SK-N-MC (cell line): ENCODE data around the gene NRIP3.

Experiments used
- DNase-seq: peaks from one replicate; pipeline ENCODE4 v3.0.0-alpha.2; 2011; ENCODE audit warnings: low read depth, low spot score
- H3K27ac ChIP-seq: fragments of 200-600 bp; sonication (generic); 2 replicates; pipeline ENCODE4 v1.5.1; 2016; ENCODE audit warnings: mixed run types
- H3K36me3 ChIP-seq: fragments of 200-600 bp; sonication (generic); 2 replicates; pipeline ENCODE4 v1.6.1; 2017; ENCODE audit warnings: antibody characterized with exemption, low read length, mixed read lengths; ENCODE audit not compliant: insufficient read depth
- H3K4me3 ChIP-seq: fragments of 200-600 bp; sonication (generic); 2 replicates; pipeline ENCODE4 v1.5.1; 2016
- H3K9ac ChIP-seq: fragments of 200-600 bp; sonication (generic); 2 replicates; pipeline ENCODE4 v1.8.0; 2017; ENCODE audit warnings: mixed run types, mixed read lengths; ENCODE audit not compliant: insufficient read length
- H3K9me3 ChIP-seq: fragments of 200-600 bp; sonication (generic); 2 replicates; pipeline ENCODE4 v1.6.1; 2017; ENCODE audit warnings: low read depth, mild to moderate bottlenecking, antibody characterized with exemption, low read length, moderate library complexity, mixed read lengths
- EZH2 ChIP-seq: fragments of 200-600 bp; sonication (generic); IDR thresholded peaks from one replicate; pipeline ENCODE4 v1.6.1; 2017; ENCODE audit warnings: antibody characterized with exemption
- FOXP2 ChIP-seq: optimal IDR thresholded peaks from 2 replicates; pipeline ENCODE3; 2011; ENCODE audit warnings: mild to moderate bottlenecking, moderate library complexity; ENCODE audit not compliant: insufficient read depth; ENCODE audit errors: extremely low read length, control extremely low read depth
- POLR2AphosphoS5 ChIP-seq: IDR thresholded peaks from 2 replicates; pipeline ENCODE4 v1.6.1; 2012; ENCODE audit warnings: mild to moderate bottlenecking, low read depth, low read length, borderline replicate concordance

Gene NRIP3

DNA sequence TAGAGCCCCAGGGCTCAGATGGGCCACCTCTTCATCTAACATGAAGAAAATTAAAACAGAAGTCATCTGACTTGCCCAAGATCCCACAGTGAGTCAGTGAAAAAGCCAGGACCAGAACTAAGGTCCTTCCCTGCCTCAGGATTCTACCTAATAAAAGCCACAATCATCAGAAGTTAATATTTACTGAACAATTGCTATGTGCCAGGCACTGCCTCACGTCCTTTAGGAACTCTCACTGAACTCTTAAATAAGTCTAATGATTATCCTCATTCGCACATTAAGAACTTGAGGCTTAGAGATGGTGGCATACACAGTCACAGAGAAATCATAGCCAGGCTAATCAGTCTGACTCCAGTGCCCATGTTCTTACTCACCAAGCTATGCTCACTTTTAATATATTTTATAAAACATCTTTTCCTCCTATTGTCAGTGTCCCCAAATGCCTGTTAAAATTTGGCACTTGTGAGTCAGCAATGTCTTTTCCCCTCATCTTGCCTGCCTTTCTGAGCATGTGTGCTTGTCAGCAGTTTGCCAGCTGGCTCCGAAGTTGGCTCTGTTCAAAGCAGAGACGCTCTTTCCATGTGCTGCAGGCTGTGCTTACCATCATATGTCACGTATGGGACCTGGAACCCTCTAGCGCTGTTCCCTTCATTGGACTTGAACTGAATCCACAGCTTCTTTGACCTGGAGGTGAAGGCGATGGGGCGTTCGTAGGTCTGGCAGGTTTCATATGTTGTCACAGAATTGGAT, 21.5 kb upstream of the NRIP3 start:
- Histone ChIP-seq H3K9me3 (no peaks in the 10 kb centered on the region), H3K9ac (no peak overlapping the region), H3K4me3 (no peak overlapping the region), H3K36me3 (no peaks in the 10 kb centered on the region), H3K27ac (no peak overlapping the region)
- TF ChIP-seq FOXP2 (no peak), POLR2AphosphoS5 (no peak), EZH2 (no peak)
- DNase-seq, result no peak

- DNase-seq, result no peak
- TF ChIP-seq EZH2 (no peak), FOXP2 (no peak), POLR2AphosphoS5 (no peak)
- Histone ChIP-seq H3K9me3 (no peaks in the 10 kb centered on the region), H3K27ac (no peak overlapping the region), H3K36me3 (no peaks in the 10 kb centered on the region), H3K4me3 (no peak overlapping the region), H3K9ac (no peak overlapping the region)
These were observed 19.3 kb upstream of the NRIP3 start for GRCh38 chr11:9022961-9023680.

- TF ChIP-seq EZH2, result no peak
- TF ChIP-seq POLR2AphosphoS5, result no peak
- TF ChIP-seq FOXP2, result no peak
These were observed 17.1 kb upstream of the NRIP3 start for GRCh38 chr11:9020916-9021315.

DNA sequence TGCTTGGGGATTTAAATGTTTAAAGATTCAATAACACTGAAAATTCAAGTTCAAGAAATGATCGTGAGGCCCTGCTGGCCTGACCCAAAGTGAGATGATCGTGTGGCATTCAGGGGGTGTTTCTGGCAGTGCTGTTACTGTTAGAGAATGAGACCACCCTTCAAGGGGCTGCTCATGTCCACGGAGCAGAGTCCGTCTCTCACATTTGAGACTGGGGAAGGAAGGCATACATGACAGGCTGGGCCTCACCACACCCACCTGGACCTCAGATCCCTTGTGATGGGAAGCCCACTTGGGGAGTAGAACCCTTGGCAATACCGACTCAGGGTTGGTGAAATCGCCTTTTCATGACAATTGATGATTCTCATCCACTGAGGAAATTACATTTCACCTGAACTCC, 16.1 kb upstream of the NRIP3 start:
- no peak overlapping the region for H3K27ac ChIP-seq
- no peak overlapping the region for H3K4me3 ChIP-seq
- TF ChIP-seq FOXP2 (no peak), EZH2 (no peak), POLR2AphosphoS5 (no peak)
- DNase-seq, result no peak
- H3K36me3 ChIP-seq, result no peaks in the 10 kb centered on the region
- no peak overlapping the region for H3K9ac ChIP-seq
- H3K9me3 ChIP-seq, result no peaks in the 10 kb centered on the region

More at GRCh38 chr11:9020916-9021315, 17.1 kb upstream of the NRIP3 start:
- Histone ChIP-seq H3K27ac (no peak overlapping the region), H3K9me3 (no peaks in the 10 kb centered on the region), H3K9ac (no peak overlapping the region), H3K4me3 (no peak overlapping the region), H3K36me3 (no peaks in the 10 kb centered on the region)
- DNase-seq, result no peak

DNA sequence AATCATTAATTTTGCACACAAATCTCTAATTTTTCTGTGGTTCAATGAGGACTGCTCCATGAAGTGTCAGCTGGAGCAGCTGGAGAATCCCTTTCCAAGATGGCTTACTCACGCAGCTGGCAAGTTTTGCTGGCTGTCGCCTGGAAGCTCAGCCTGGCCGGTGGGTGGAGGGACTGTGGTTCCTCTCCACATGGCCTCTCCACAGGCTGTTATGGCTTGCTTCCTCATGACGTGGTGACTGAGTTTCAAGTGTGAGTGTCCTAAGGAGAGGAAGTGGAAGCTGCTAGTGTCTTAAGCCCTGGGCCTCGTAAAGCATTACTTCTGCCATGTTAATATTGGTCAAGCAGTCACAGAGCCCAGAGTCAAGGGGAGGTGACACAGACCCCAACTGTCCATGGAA, 14.0 kb upstream of the NRIP3 start:
- DNase-seq, result no peak

GRCh38 chr11:9016916-9017642, 13.3 kb upstream of the NRIP3 start:
- Histone ChIP-seq H3K9ac (no peak overlapping the region), H3K9me3 (no peaks in the 10 kb centered on the region), H3K36me3 (no peaks in the 10 kb centered on the region), H3K4me3 (no peak overlapping the region), H3K27ac (no peak overlapping the region)
- DNase-seq, result no peak
- TF ChIP-seq POLR2AphosphoS5 (no peak), FOXP2 (no peak), EZH2 (no peak)

More for the DNA sequence above, 14.0 kb upstream of the NRIP3 start:
- Histone ChIP-seq H3K36me3 (no peaks in the 10 kb centered on the region), H3K9me3 (no peaks in the 10 kb centered on the region), H3K27ac (no peak overlapping the region), H3K4me3 (no peak overlapping the region), H3K9ac (no peak overlapping the region)
- TF ChIP-seq POLR2AphosphoS5, result no peak
- TF ChIP-seq FOXP2, result no peak
- no peak for TF ChIP-seq EZH2

- TF ChIP-seq POLR2AphosphoS5 (no peak), FOXP2 (no peak), EZH2 (no peak)
- peak; percentile 32 for DNase-seq
- H3K9me3 ChIP-seq, result no peaks in the 10 kb centered on the region
- no peaks in the 10 kb centered on the region for H3K36me3 ChIP-seq
- no peak overlapping the region for H3K27ac ChIP-seq
- no peak overlapping the region for H3K9ac ChIP-seq
- no peak overlapping the region for H3K4me3 ChIP-seq
These were observed 11.9 kb upstream of the NRIP3 start for GRCh38 chr11:9015677-9016076.

DNA sequence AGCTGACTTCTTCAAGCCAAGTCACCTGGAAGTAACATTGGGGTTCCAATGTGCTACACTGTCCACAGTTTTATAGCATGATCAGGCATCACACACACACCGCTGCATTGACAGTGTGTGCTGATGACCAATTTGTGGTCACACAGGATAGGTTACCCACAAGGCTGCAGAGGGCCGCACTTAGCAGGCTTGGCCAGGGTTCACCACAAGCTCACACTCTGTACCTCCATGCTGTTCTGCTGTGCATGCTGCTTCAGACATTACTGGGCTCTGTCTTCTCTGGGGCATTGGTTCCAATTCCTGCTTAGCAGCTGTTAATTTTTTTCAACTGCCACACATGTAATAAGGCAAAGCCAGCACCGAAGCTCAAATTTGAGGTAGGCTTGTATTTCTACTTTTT, 11.0 kb upstream of the NRIP3 start:
- no peak overlapping the region for H3K9ac ChIP-seq
- TF ChIP-seq FOXP2 (no peak), POLR2AphosphoS5 (no peak), EZH2 (no peak)
- no peaks in the 10 kb centered on the region for H3K9me3 ChIP-seq
- H3K36me3 ChIP-seq, result no peaks in the 10 kb centered on the region
- no peak for DNase-seq
- H3K4me3 ChIP-seq, result no peak overlapping the region
- no peak overlapping the region for H3K27ac ChIP-seq
